ENCODE data around the gene TYMS. TPM values are rescaled to one million over a fixed set of nuclear protein-coding genes. Genes with fewer than 3 reads are reported as not detected.

Gene TYMS
- total RNA-seq, 2 experiments from 2014 or later = 324 to 329 TPM

DNA sequence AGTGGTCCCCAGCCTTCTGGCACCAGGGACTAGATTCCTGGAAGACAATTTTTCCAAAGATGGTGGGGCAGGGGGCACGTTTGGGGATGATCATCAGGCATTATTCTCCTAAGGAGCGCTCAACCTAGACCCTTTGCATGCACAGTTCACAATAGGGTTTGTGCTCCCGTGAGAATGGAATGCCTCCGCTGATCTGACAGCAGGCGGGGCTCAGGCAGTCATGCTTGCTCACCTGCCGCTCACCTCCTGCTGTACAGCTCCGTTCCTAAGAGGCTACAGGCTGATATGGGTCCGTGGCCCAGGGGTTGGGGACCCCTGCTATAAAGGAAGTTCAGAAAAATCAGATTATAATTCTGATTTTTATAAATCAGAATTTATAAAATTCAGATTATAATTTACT, 22.3 kb upstream of the TYMS start:
- H3K27ac Mint-ChIP-seq = no peak overlapping the region
- no peaks in the 10 kb centered on the region for H3K9me3 Mint-ChIP-seq
- POLR2A ChIA-PET = interaction anchor here (1.2 to 1.4 kb wide), 2 partner anchors 11 to 22 kb away, joined by 3 read pairs; partner anchors contain the start of gene TYMS
- no peak overlapping the region for H3K4me3 Mint-ChIP-seq
- no peak for ATAC-seq
- H3K4me1 Mint-ChIP-seq (ENCODE audit: low read depth) = no peaks in the 10 kb centered on the region
- peaks cover 9% of the 10 kb centered on the region for H3K27me3 Mint-ChIP-seq
- no peaks in the 10 kb centered on the region for H3K36me3 Mint-ChIP-seq (ENCODE audit: low read depth)
- intact Hi-C loops (cut with micrococcal nuclease) = no loop called here
- CTCF ChIA-PET = interaction anchor here (1.3 kb wide), 1 partner anchor 10 kb away, joined by 4 read pairs; no protein-coding TSS in a partner anchor
- TF ChIP-seq, protein P1, sequence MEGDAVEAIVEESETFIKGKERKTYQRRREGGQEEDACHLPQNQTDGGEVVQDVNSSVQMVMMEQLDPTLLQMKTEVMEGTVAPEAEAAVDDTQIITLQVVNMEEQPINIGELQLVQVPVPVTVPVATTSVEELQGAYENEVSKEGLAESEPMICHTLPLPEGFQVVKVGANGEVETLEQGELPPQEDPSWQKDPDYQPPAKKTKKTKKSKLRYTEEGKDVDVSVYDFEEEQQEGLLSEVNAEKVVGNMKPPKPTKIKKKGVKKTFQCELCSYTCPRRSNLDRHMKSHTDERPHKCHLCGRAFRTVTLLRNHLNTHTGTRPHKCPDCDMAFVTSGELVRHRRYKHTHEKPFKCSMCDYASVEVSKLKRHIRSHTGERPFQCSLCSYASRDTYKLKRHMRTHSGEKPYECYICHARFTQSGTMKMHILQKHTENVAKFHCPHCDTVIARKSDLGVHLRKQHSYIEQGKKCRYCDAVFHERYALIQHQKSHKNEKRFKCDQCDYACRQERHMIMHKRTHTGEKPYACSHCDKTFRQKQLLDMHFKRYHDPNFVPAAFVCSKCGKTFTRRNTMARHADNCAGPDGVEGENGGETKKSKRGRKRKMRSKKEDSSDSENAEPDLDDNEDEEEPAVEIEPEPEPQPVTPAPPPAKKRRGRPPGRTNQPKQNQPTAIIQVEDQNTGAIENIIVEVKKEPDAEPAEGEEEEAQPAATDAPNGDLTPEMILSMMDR (IDR thresholded peaks at IDR 0.05) = no peak
- DNase-seq = no peak

GRCh38 chr18:641224-641623, 16.2 kb upstream of the TYMS start:
- H3K9me3 Mint-ChIP-seq = no peaks in the 10 kb centered on the region
- no peak for ATAC-seq
- H3K36me3 Mint-ChIP-seq (ENCODE audit: low read depth) = no peaks in the 10 kb centered on the region
- TF ChIP-seq, protein P1 (IDR thresholded peaks at IDR 0.05) = no peak
- no peak for DNase-seq
- H3K4me1 Mint-ChIP-seq (ENCODE audit: low read depth) = peaks cover 7% of the 10 kb centered on the region
- peaks cover 11% of the 10 kb centered on the region for H3K27me3 Mint-ChIP-seq
- no peak overlapping the region for H3K27ac Mint-ChIP-seq
- POLR2A ChIA-PET = interaction anchor here (1.7 kb wide), 1 partner anchor 17 kb away, joined by 10 read pairs; the partner anchor contains the start of gene TYMS
- intact Hi-C loops (cut with micrococcal nuclease) = no loop called here
- CTCF ChIA-PET = interaction anchor here (1.3 to 6.5 kb wide), 2 partner anchors 17 to 320 kb away, joined by 3 to 29 read pairs; no protein-coding TSS in a partner anchor
- H3K4me3 Mint-ChIP-seq = no peak overlapping the region

DNA sequence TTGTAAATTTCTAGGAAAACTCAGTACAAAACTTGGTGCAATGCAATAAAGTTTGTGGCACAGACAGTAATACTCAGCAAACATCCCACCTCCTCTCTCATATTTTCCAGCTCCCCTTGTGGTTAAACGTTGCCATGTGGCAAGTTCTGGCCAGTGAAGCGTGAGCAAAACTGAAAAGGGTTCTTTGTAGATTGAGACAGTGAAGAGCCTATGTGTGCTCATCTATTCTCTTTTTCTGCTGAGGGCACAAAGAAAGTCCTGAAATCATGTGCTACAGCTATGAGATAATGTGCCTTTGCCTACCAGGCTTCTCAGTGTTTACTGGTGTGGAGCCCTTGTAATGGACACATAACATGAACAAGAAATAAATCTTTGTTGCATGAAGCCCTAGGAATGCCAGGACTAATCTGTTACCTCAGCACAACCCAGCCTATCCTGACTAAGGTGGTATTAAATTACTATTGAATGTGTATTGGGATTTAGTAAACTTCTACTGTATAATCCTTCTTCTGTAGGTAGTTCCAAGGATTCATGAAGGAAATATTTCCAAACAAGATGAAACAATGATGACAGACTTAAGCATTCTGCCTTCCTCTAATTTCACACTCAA, 13.0 kb upstream of the TYMS start:
- Mint-ChIP-seq H3K4me1 (ENCODE audit: low read depth) (peaks cover 7% of the 10 kb centered on the region), H3K27ac (no peak overlapping the region), H3K27me3 (peaks cover 9% of the 10 kb centered on the region), H3K9me3 (no peaks in the 10 kb centered on the region), H3K4me3 (no peak overlapping the region), H3K36me3 (ENCODE audit: low read depth) (no peaks in the 10 kb centered on the region)
- peak; percentile 93 for ATAC-seq
- DNase-seq = peak; percentile 61
- ChIA-PET CTCF (interaction anchor here (1.2 to 6.5 kb wide), 3 partner anchors 10 to 195 kb away, joined by 3 to 29 read pairs (median 4); no protein-coding TSS in a partner anchor), POLR2A (interaction anchor here (2.5 kb wide), 1 partner anchor 13 kb away, joined by 7 read pairs; the partner anchor contains the start of gene TYMS)
- intact Hi-C loops (cut with micrococcal nuclease) = no loop called here
- TF ChIP-seq, protein P1 (IDR thresholded peaks at IDR 0.05) = no peak

DNA sequence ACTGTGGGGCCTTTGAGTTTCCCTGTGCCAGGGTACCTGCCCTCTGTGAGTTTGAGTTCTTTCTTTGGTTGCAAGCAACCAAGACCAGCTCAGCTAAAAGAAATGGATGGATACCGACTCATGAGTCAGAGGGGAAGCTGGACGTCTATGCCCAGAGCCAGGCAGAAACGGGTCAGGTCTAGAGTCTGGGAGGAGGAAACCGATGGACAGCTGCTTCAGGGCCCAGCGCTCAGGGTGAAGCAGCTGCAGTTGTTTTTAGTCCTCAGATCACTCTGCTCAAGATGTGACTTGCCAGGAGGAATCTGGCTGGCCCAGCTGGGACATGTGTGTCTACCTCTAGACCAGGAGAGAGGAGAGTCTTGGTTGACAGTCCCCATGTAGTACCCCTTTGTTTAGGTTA, 10.1 kb upstream of the TYMS start:
- peaks cover 17% of the 10 kb centered on the region for H3K27me3 Mint-ChIP-seq
- ChIA-PET CTCF (interaction anchor here (6.5 kb wide), 1 partner anchor 23 kb away, joined by 29 read pairs; no protein-coding TSS in a partner anchor), POLR2A (interaction anchor here (1.3 kb wide), 1 partner anchor 10 kb away, joined by 4 read pairs; the partner anchor contains the start of gene TYMS)
- H3K4me3 Mint-ChIP-seq = no peak overlapping the region
- H3K9me3 Mint-ChIP-seq = no peaks in the 10 kb centered on the region
- peaks cover 15% of the 10 kb centered on the region for H3K4me1 Mint-ChIP-seq (ENCODE audit: low read depth)
- no peak for DNase-seq
- H3K36me3 Mint-ChIP-seq (ENCODE audit: low read depth) = no peaks in the 10 kb centered on the region
- TF ChIP-seq, protein P1 (IDR thresholded peaks at IDR 0.05) = no peak
- intact Hi-C loops (cut with micrococcal nuclease) = no loop called here
- H3K27ac Mint-ChIP-seq = no peak overlapping the region
- ATAC-seq = no peak

GRCh38 chr18:649341-649740, 8.1 kb upstream of the TYMS start:
- Mint-ChIP-seq H3K4me3 (no peak overlapping the region), H3K9me3 (no peaks in the 10 kb centered on the region), H3K36me3 (ENCODE audit: low read depth) (no peaks in the 10 kb centered on the region), H3K27ac (no peak overlapping the region), H3K4me1 (ENCODE audit: low read depth) (peaks cover 12% of the 10 kb centered on the region), H3K27me3 (peaks cover 18% of the 10 kb centered on the region)
- ChIA-PET POLR2A (interaction anchor here (1.1 to 1.4 kb wide), 2 partner anchors 8 to 47 kb away, joined by 3 to 5 read pairs; partner anchors contain the start of gene TYMS), CTCF (interaction anchor here (1.2 to 2.4 kb wide), 3 partner anchors 9 to 25 kb away, joined by 3 to 13 read pairs (median 3); no protein-coding TSS in a partner anchor)
- DNase-seq (no peak), ATAC-seq (no peak)
- intact Hi-C loops (cut with micrococcal nuclease) = no loop called here
- TF ChIP-seq, protein P1 (IDR thresholded peaks at IDR 0.05) = no peak
